ENCODE results near the gene CEP350.

CEP350 gene

GRCh38 chr1:180143359-180143758 is 188.7 kb downstream of the CEP350 start:
- Histone ChIP-seq H3K27ac (ENCODE audit: low read depth, low read length, poor library complexity, severe bottlenecking) (no peak overlapping the region), H3K79me2 (ENCODE audit: insufficient read depth, low read length) (no peaks in the 10 kb centered on the region), H3K9me2 (ENCODE audit: low read depth, low read length) (no peaks in the 10 kb centered on the region), H3K36me3 (ENCODE audit: insufficient read depth, low read length) (no peaks in the 10 kb centered on the region), H3F3A (ENCODE audit: insufficient read depth, low read length) (no peaks in the 10 kb centered on the region), H3K9ac (ENCODE audit: low read length) (no peak overlapping the region), H3K9me3 (ENCODE audit: low read length) (no peaks in the 10 kb centered on the region), H3K4me2 (ENCODE audit: low read length) (no peak overlapping the region), H3K27me3 (ENCODE audit: insufficient read depth, low read length) (no peaks in the 10 kb centered on the region; the same call in 1 of the 2 replicates), H3K4me3 (ENCODE audit: low read depth, low read length, poor library complexity, severe bottlenecking) (no peak overlapping the region), H4K20me1 (ENCODE audit: insufficient read depth, low read length) (no peaks in the 10 kb centered on the region), H2AFZ (ENCODE audit: low read length) (no peak overlapping the region), H3K4me1 (ENCODE audit: insufficient read depth, low read length, severe bottlenecking) (no peaks in the 10 kb centered on the region)
- no peak for TF ChIP-seq EZH2 (IDR thresholded peaks at IDR 0.05; ENCODE audit: borderline replicate concordance, low read length)
- TF ChIP-seq CTCF (IDR thresholded peaks at IDR 0.05; ENCODE audit: low read length): no peak

- Histone ChIP-seq H3K4me3 (ENCODE audit: low read depth, low read length, poor library complexity, severe bottlenecking) (no peak overlapping the region), H3K4me1 (ENCODE audit: insufficient read depth, low read length, severe bottlenecking) (no peaks in the 10 kb centered on the region)
- TF ChIP-seq CTCF (IDR thresholded peaks at IDR 0.05; ENCODE audit: low read length) (no peak), EZH2 (IDR thresholded peaks at IDR 0.05; ENCODE audit: borderline replicate concordance, low read length) (no peak)
These were observed 190.2 kb downstream of the CEP350 start for GRCh38 chr1:180144659-180145357.

GRCh38 chr1:180145446-180145845 is 190.8 kb downstream of the CEP350 start:
- Histone ChIP-seq H3K27me3 (ENCODE audit: insufficient read depth, low read length) (no peaks in the 10 kb centered on the region; the same call in 1 of the 2 replicates), H3K36me3 (ENCODE audit: insufficient read depth, low read length) (no peaks in the 10 kb centered on the region), H3K4me3 (ENCODE audit: low read depth, low read length, poor library complexity, severe bottlenecking) (no peak overlapping the region), H3K4me1 (ENCODE audit: insufficient read depth, low read length, severe bottlenecking) (no peaks in the 10 kb centered on the region), H3F3A (ENCODE audit: insufficient read depth, low read length) (no peaks in the 10 kb centered on the region), H3K9me2 (ENCODE audit: low read depth, low read length) (no peaks in the 10 kb centered on the region), H3K4me2 (ENCODE audit: low read length) (no peak overlapping the region), H2AFZ (ENCODE audit: low read length) (no peak overlapping the region), H3K79me2 (ENCODE audit: insufficient read depth, low read length) (no peaks in the 10 kb centered on the region), H4K20me1 (ENCODE audit: insufficient read depth, low read length) (no peaks in the 10 kb centered on the region), H3K9ac (ENCODE audit: low read length) (no peak overlapping the region), H3K9me3 (ENCODE audit: low read length) (no peaks in the 10 kb centered on the region), H3K27ac (ENCODE audit: low read depth, low read length, poor library complexity, severe bottlenecking) (no peak overlapping the region)
- no peak for TF ChIP-seq EZH2 (IDR thresholded peaks at IDR 0.05; ENCODE audit: borderline replicate concordance, low read length)
- no peak for TF ChIP-seq CTCF (IDR thresholded peaks at IDR 0.05; ENCODE audit: low read length)

More at GRCh38 chr1:180144659-180145357, 190.2 kb downstream of the CEP350 start:
- H4K20me1 ChIP-seq (ENCODE audit: insufficient read depth, low read length): no peaks in the 10 kb centered on the region
- no peaks in the 10 kb centered on the region for H3K9me2 ChIP-seq (ENCODE audit: low read depth, low read length)
- no peak overlapping the region for H3K4me2 ChIP-seq (ENCODE audit: low read length)
- no peaks in the 10 kb centered on the region for H3F3A ChIP-seq (ENCODE audit: insufficient read depth, low read length)
- H3K36me3 ChIP-seq (ENCODE audit: insufficient read depth, low read length): no peaks in the 10 kb centered on the region
- no peaks in the 10 kb centered on the region; the same call in 1 of the 2 replicates for H3K27me3 ChIP-seq (ENCODE audit: insufficient read depth, low read length)
- no peak overlapping the region for H2AFZ ChIP-seq (ENCODE audit: low read length)
- H3K9me3 ChIP-seq (ENCODE audit: low read length): no peaks in the 10 kb centered on the region
- H3K9ac ChIP-seq (ENCODE audit: low read length): no peak overlapping the region
- no peak overlapping the region for H3K27ac ChIP-seq (ENCODE audit: low read depth, low read length, poor library complexity, severe bottlenecking)
- no peaks in the 10 kb centered on the region for H3K79me2 ChIP-seq (ENCODE audit: insufficient read depth, low read length)
